ENCODE measurements around the gene TOP3B. TPM values are rescaled to one million over a fixed set of nuclear protein-coding genes. Genes with fewer than 3 reads are reported as not detected.

The TOP3B gene
- total and polyA plus RNA-seq, 9 of the 15 experiments (the other 6 are each of a cell fraction or from before 2014, with no cell fraction given): 3.0 to 188 (median 112) TPM

DNA sequence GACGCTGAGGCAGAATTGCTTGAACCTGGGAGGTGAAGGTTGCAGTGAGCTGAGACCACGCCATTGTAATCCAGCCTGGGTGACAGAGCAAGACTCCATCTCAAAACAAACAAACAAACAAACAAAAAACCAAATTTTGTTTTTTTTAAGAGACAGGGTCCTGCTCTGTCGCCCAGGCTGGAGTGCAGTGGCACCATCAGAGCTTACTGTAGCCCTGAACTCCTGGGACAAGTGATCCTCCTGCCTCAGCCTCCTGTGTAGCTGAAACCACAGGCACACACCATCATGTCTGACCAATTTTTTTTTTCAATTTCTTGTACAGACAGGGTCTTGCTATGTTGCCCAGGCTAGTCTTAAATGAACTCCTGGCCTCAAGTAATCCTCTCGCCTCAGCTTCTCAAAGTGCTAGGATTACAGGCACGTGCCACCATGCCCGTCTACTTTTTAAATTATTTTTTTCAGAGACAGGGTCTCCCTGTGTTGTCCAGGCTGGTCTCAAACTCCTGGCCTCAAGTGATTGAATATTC, 16.8 kb downstream of the TOP3B start (continued):
- TF ChIP-seq MEF2A (IDR thresholded peaks at IDR 0.05; ENCODE audit: control insufficient read depth, low read depth, low read length): no peak
- TF ChIP-seq, protein P1, sequence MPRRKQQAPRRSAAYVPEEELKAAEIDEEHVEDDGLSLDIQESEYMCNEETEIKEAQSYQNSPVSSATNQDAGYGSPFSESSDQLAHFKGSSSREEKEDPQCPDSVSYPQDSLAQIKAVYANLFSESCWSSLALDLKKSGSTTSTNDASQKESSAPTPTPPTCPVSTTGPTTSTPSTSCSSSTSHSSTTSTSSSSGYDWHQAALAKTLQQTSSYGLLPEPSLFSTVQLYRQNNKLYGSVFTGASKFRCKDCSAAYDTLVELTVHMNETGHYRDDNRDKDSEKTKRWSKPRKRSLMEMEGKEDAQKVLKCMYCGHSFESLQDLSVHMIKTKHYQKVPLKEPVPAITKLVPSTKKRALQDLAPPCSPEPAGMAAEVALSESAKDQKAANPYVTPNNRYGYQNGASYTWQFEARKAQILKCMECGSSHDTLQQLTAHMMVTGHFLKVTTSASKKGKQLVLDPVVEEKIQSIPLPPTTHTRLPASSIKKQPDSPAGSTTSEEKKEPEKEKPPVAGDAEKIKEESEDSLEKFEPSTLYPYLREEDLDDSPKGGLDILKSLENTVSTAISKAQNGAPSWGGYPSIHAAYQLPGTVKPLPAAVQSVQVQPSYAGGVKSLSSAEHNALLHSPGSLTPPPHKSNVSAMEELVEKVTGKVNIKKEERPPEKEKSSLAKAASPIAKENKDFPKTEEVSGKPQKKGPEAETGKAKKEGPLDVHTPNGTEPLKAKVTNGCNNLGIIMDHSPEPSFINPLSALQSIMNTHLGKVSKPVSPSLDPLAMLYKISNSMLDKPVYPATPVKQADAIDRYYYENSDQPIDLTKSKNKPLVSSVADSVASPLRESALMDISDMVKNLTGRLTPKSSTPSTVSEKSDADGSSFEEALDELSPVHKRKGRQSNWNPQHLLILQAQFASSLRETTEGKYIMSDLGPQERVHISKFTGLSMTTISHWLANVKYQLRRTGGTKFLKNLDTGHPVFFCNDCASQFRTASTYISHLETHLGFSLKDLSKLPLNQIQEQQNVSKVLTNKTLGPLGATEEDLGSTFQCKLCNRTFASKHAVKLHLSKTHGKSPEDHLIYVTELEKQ (CRISPR knock-in tag; IDR thresholded peaks at IDR 0.05): no peak; the same call in 1 of the 2 replicates
- TF ChIP-seq, protein P2, sequence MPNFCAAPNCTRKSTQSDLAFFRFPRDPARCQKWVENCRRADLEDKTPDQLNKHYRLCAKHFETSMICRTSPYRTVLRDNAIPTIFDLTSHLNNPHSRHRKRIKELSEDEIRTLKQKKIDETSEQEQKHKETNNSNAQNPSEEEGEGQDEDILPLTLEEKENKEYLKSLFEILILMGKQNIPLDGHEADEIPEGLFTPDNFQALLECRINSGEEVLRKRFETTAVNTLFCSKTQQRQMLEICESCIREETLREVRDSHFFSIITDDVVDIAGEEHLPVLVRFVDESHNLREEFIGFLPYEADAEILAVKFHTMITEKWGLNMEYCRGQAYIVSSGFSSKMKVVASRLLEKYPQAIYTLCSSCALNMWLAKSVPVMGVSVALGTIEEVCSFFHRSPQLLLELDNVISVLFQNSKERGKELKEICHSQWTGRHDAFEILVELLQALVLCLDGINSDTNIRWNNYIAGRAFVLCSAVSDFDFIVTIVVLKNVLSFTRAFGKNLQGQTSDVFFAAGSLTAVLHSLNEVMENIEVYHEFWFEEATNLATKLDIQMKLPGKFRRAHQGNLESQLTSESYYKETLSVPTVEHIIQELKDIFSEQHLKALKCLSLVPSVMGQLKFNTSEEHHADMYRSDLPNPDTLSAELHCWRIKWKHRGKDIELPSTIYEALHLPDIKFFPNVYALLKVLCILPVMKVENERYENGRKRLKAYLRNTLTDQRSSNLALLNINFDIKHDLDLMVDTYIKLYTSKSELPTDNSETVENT (CRISPR knock-in tag; IDR thresholded peaks at IDR 0.05): peak; percentile 62; the same call in 1 of the 2 replicates
- TF ChIP-seq ZNF224 (CRISPR knock-in tag; IDR thresholded peaks at IDR 0.05): no peak
- no peak for TF ChIP-seq ZBED1 (IDR thresholded peaks at IDR 0.05)
- no peak for TF ChIP-seq ZBTB5 (IDR thresholded peaks at IDR 0.05)
- 0 out of 2 replicates have a peak, but pooled peaks have one; percentile 43 for TF ChIP-seq HEY1 (CRISPR knock-in tag; IDR thresholded peaks at IDR 0.05; ENCODE audit: borderline replicate concordance)
- TF ChIP-seq, protein P3, sequence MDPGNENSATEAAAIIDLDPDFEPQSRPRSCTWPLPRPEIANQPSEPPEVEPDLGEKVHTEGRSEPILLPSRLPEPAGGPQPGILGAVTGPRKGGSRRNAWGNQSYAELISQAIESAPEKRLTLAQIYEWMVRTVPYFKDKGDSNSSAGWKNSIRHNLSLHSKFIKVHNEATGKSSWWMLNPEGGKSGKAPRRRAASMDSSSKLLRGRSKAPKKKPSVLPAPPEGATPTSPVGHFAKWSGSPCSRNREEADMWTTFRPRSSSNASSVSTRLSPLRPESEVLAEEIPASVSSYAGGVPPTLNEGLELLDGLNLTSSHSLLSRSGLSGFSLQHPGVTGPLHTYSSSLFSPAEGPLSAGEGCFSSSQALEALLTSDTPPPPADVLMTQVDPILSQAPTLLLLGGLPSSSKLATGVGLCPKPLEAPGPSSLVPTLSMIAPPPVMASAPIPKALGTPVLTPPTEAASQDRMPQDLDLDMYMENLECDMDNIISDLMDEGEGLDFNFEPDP (CRISPR knock-in tag; IDR thresholded peaks at IDR 0.05): no peak
- no peak for TF ChIP-seq ASH1L (IDR thresholded peaks at IDR 0.05; ENCODE audit: borderline replicate concordance, low read depth, partially characterized antibody)
- no peak for TF ChIP-seq ARID1B (IDR thresholded peaks at IDR 0.05)
- TF ChIP-seq POLR3A (IDR thresholded peaks at IDR 0.05; ENCODE audit: borderline replicate concordance, extremely low read depth, insufficient read depth, insufficient read length): no peak
- no peak for TF ChIP-seq MED1 (CRISPR knock-in tag; IDR thresholded peaks at IDR 0.05; ENCODE audit: borderline replicate concordance)
- TF ChIP-seq NCOA1 (IDR thresholded peaks at IDR 0.05; ENCODE audit: low read depth): no peak
- TF ChIP-seq SUPT5H (IDR thresholded peaks at IDR 0.05): peak; percentile 17; the same call in 1 of the 2 replicates
- no peak for TF ChIP-seq MXD1 (CRISPR knock-in tag; IDR thresholded peaks at IDR 0.05; ENCODE audit: borderline replicate concordance, poor library complexity, severe bottlenecking)
- no peak for TF ChIP-seq TOE1 (IDR thresholded peaks at IDR 0.05; ENCODE audit: borderline replicate concordance)
- no peak for TF ChIP-seq TOE1 (CRISPR knock-in tag; IDR thresholded peaks at IDR 0.05; ENCODE audit: borderline replicate concordance, low read depth)
- TF ChIP-seq MYC (IDR thresholded peaks at IDR 0.05; ENCODE audit: low read depth, low read length): no peak
- TF ChIP-seq MYC (CRISPR knock-in tag; IDR thresholded peaks at IDR 0.05; ENCODE audit: borderline replicate concordance, low read depth): no peak
